Gastrocnemius medialis (tissue), 4 donors: ENCODE results near the gene LRP1-AS. TPM values are rescaled to one million over a fixed set of nuclear protein-coding genes. Genes with fewer than 3 reads are reported as not detected.

ENCODE experiments used
- ATAC-seq, 2 donors: fragments of 150-250 bp; one replicate each; pipeline ENCODE4 v1.9.1; 2016
- DNase-seq, 2 donors: peaks; one replicate each; pipeline ENCODE4 v3.0.0-alpha.2; 2019
- H3K27ac ChIP-seq, 4 donors: fragments of 200-600 bp; sonication (generic); 1 replicate in 1 of 4; 2 replicates in 3 of 4; pipeline ENCODE4 v1.5.1; 2016 to 2018; ENCODE audit warnings: mild to moderate bottlenecking in 2 of 4, moderate library complexity in 1 of 4
- H3K27me3 ChIP-seq, 3 donors: fragments of 200-600 bp; sonication (generic) in 2 of 3; 1 replicate in 1 of 3; 2 replicates in 2 of 3; pipeline versions ENCODE4 v1.5.1 to v1.6.0; 2016 to 2019; ENCODE audit warnings: mild to moderate bottlenecking in 1 of 3, moderate library complexity in 1 of 3
- H3K36me3 ChIP-seq, 2 donors: fragments of 200-600 bp; sonication (generic) in 1 of 2; one replicate each; pipeline ENCODE4 v1.5.1; 2017 to 2018
- H3K4me1 ChIP-seq, 2 donors: fragments of 200-600 bp; sonication (generic) in 1 of 2; one replicate each; pipeline ENCODE4 v1.5.1; 2016 to 2017; ENCODE audit warnings: mild to moderate bottlenecking in 2 of 2
- H3K4me3 ChIP-seq, 4 donors: fragments of 200-600 bp; sonication (generic) in 3 of 4; 1 replicate in 1 of 4; 2 replicates in 3 of 4; pipeline ENCODE4 v1.5.1; 2016 to 2019; ENCODE audit warnings: mild to moderate bottlenecking in 2 of 4
- H3K9me3 ChIP-seq, 3 donors: fragments of 200-600 bp; sonication (generic) in 2 of 3; 1 replicate in 1 of 3; 2 replicates in 2 of 3; pipeline ENCODE4 v1.5.1; 2016 to 2019
- CTCF ChIP-seq, 5 experiments: fragments of 450-650 bp in 3 of 5; fragments of 200-600 bp in 2 of 5; sonication (generic) in 2 of 5; IDR thresholded peaks in 4 of 5; conservative IDR thresholded peaks in 1 of 5; 1 replicate in 4 of 5; 2 replicates in 1 of 5; pipeline ENCODE4 v1.5.1; 2016 to 2019; ENCODE audit warnings: antibody characterized with exemption in 5 of 5, mild to moderate bottlenecking in 3 of 5, moderate library complexity in 3 of 5
- POLR2A ChIP-seq, 2 donors: fragments of 450-650 bp; IDR thresholded peaks; one replicate each; pipeline ENCODE4 v1.6.1; 2017; ENCODE audit warnings: antibody characterized with exemption in 2 of 2, mild to moderate bottlenecking in 2 of 2, moderate library complexity in 2 of 2
- in situ Hi-C, 4 donors: fragments of 200-750 bp; cut with MboI; loops; one replicate each; pipeline versions ENCODE4 v1.15.0 to v1.8.0; 2017; ENCODE audit warnings: low sequenced_read_pairs in 4 of 4
- intact Hi-C: fragments of 100-400 bp; cut with DNase I; formaldehyde crosslinking; loops from one replicate; pipeline ENCODE4 v1.15.1; 2023; ENCODE audit warnings: low total_unique reads
- total RNA-seq, 4 donors: library from RNA; depleted of rRNA; stranded (reverse); fragments of >200 nt; gene quantifications; one replicate each; pipeline versions ENCODE4 v1.1.0 to v1.2.3, GENCODE V29; 2016

Gene LRP1-AS
- total RNA-seq, 4 donors from 2014 or later: not detected

GRCh38 chr12:57141249-57141648 lies 6.2 kb downstream of the LRP1-AS start:
- TF ChIP-seq CTCF (IDR thresholded peaks at IDR 0.05 in 4 of 5, conservative IDR thresholded peaks at IDR 0.05 in 1 of 5) (no peak), POLR2A (IDR thresholded peaks at IDR 0.05) (no peak)
- Histone ChIP-seq H3K27me3 (no peaks in the 10 kb centered on the region), H3K9me3 (no peaks in the 10 kb centered on the region), H3K36me3 (no peaks in the 10 kb centered on the region), H3K4me1 (peaks cover 3 to 27% of the 10 kb centered on the region in 2 donors), H3K27ac (peak overlapping the region; percentile 53 to 64 (median 56)), H3K4me3 (no peak overlapping the region)
- DNase-seq (peak in 1 of 2 donors; percentile 6), ATAC-seq (no peak)
- intact Hi-C loops (no loop called here), in situ Hi-C loops (no loop called here)

- Histone ChIP-seq H3K27me3 (no peaks in the 10 kb centered on the region), H3K27ac (peak overlapping the region in 3 of 4 donors; percentile 1 to 89 (median 87)), H3K4me1 (peaks cover 9 to 23% of the 10 kb centered on the region in 2 donors), H3K4me3 (no peak overlapping the region), H3K36me3 (no peaks in the 10 kb centered on the region), H3K9me3 (no peaks in the 10 kb centered on the region)
- TF ChIP-seq POLR2A (IDR thresholded peaks at IDR 0.05) (no peak), CTCF (IDR thresholded peaks at IDR 0.05 in 4 of 5, conservative IDR thresholded peaks at IDR 0.05 in 1 of 5) (no peak)
- intact Hi-C loops (no loop called here), in situ Hi-C loops (no loop called here)
- no peak for ATAC-seq
- peak in 1 of 2 donors; percentile 14 for DNase-seq
These were observed 7.4 kb downstream of the LRP1-AS start for GRCh38 chr12:57139796-57140649.

- intact Hi-C loops (no loop called here), in situ Hi-C loops (no loop called here)
- Histone ChIP-seq H3K27me3 (no peaks in the 10 kb centered on the region), H3K9me3 (no peaks in the 10 kb centered on the region), H3K27ac (peak overlapping the region; percentile 87 to 94 (median 90)), H3K4me1 (peaks cover 12 to 23% of the 10 kb centered on the region in 2 donors), H3K4me3 (no peak overlapping the region), H3K36me3 (no peaks in the 10 kb centered on the region)
- DNase-seq (peak; percentile 72 to 84), ATAC-seq (peak; percentile 43 to 53)
- TF ChIP-seq CTCF (IDR thresholded peaks at IDR 0.05 in 4 of 5, conservative IDR thresholded peaks at IDR 0.05 in 1 of 5) (no peak), POLR2A (IDR thresholded peaks at IDR 0.05) (no peak)
These were observed 8.7 kb downstream of the LRP1-AS start for GRCh38 chr12:57138526-57139272.

- in situ Hi-C loops: no loop called here
- Histone ChIP-seq H3K9me3 (no peaks in the 10 kb centered on the region), H3K36me3 (no peaks in the 10 kb centered on the region), H3K4me1 (peaks cover 25 to 32% of the 10 kb centered on the region in 2 donors), H3K27me3 (no peaks in the 10 kb centered on the region), H3K27ac (peak overlapping the region; percentile 87 to 94 (median 90)), H3K4me3 (peak overlapping the region in 3 of 4 donors; percentile 1 to 15 (median 13))
- TF ChIP-seq POLR2A (IDR thresholded peaks at IDR 0.05): no peak
- no peak for TF ChIP-seq CTCF (IDR thresholded peaks at IDR 0.05 in 4 of 5, conservative IDR thresholded peaks at IDR 0.05 in 1 of 5)
- intact Hi-C loops: no loop called here
- DNase-seq (peak in 1 of 2 donors; percentile 53), ATAC-seq (peak in 1 of 2 donors; percentile 51)
These were observed 11.7 kb downstream of the LRP1-AS start for GRCh38 chr12:57135527-57136326.
